H1 (cell line): ENCODE results near the gene ZNF513. TPM values are rescaled to one million over a fixed set of nuclear protein-coding genes. Genes with fewer than 3 reads are reported as not detected.

Experiments used
- CTCF ChIA-PET: fragments of 300-600 bp; sonication (Branson Sonifier 250); formaldehyde crosslinking; loops from one replicate; lab custom pipeline; 2021; ENCODE audit not compliant: partially characterized antibody; lab: Charles Lee
- POLR2A ChIA-PET: fragments of 300-600 bp; sonication (Branson Sonifier 250); formaldehyde crosslinking; loops from one replicate; lab custom pipeline; 2021; ENCODE audit warnings: inconsistent platforms; ENCODE audit not compliant: partially characterized antibody; lab: Charles Lee
- DNase-seq, 2 experiments: peaks; one replicate each; pipeline versions ENCODE4 v3.0.0 to v3.0.0-alpha.2; 2010 to 2022; ENCODE audit warnings: low spot score in 2 of 2, low read depth in 1 of 2, mixed read lengths in 1 of 2
- FAIRE-seq: peaks from 2 replicates; lab custom pipeline; 2011; peaks lifted over from hg19 to GRCh38; lab: Jason Lieb, UNC
- H2AFZ ChIP-seq: 2 replicates; pipeline ENCODE4 v1.8.1; 2012; ENCODE audit warnings: low read length, inconsistent platforms
- H2AK5ac ChIP-seq: 2 replicates; pipeline ENCODE4 v1.6.1; 2013; ENCODE audit warnings: low read depth, low read length
- H2BK120ac ChIP-seq: replicated peaks from 2 replicates; pipeline ENCODE3; 2013; ENCODE audit warnings: low read depth, low read length, inconsistent platforms
- H2BK12ac ChIP-seq: 2 replicates; pipeline ENCODE4 v1.6.1; 2013; ENCODE audit warnings: low read depth, low read length
- H2BK15ac ChIP-seq: 2 replicates; pipeline ENCODE4 v1.6.1; 2013; ENCODE audit warnings: low read length
- H2BK20ac ChIP-seq: 2 replicates; pipeline ENCODE4 v1.6.1; 2013; ENCODE audit warnings: low read length
- H2BK5ac ChIP-seq: 2 replicates; pipeline ENCODE4 v1.6.1; 2013; ENCODE audit warnings: low read depth, low read length
- H3K14ac ChIP-seq: 2 replicates; pipeline ENCODE4 v1.6.1; 2013; ENCODE audit warnings: inconsistent platforms; ENCODE audit not compliant: insufficient read length
- H3K18ac ChIP-seq: 2 replicates; pipeline ENCODE4 v1.6.1; 2013; ENCODE audit warnings: low read length; ENCODE audit errors: extremely low read depth
- H3K23ac ChIP-seq: 2 replicates; pipeline ENCODE4 v1.6.1; 2013; ENCODE audit warnings: inconsistent platforms; ENCODE audit not compliant: insufficient read length
- H3K23me2 ChIP-seq: 2 replicates; pipeline ENCODE4 v1.6.1; 2013; ENCODE audit warnings: low read depth, low read length
- H3K27ac ChIP-seq: 2 replicates; pipeline ENCODE4 v1.6.1; 2011; ENCODE audit warnings: low read depth, low read length, inconsistent platforms
- H3K27me3 ChIP-seq, 4 experiments: replicated peaks in 1 of 4; 1 replicate in 1 of 4; 2 replicates in 3 of 4; pipeline versions ENCODE4 v1.6.1 to v1.8.1; 2011 to 2013; ENCODE audit warnings: low read length in 3 of 4, mild to moderate bottlenecking in 3 of 4, inconsistent platforms in 2 of 4, mixed read lengths in 2 of 4, moderate library complexity in 1 of 4; ENCODE audit not compliant: control insufficient read depth in 3 of 4, insufficient read depth in 3 of 4; ENCODE audit errors: extremely low read depth in 1 of 4
- H3K36me3 ChIP-seq, 4 experiments: 2 replicates each; pipeline versions ENCODE4 v1.6.1 to v1.8.1; 2011 to 2013; ENCODE audit warnings: mild to moderate bottlenecking in 4 of 4, low read length in 3 of 4, moderate library complexity in 2 of 4, control low read depth in 1 of 4, inconsistent platforms in 1 of 4; ENCODE audit not compliant: insufficient read depth in 4 of 4, control insufficient read depth in 2 of 4
- H3K4ac ChIP-seq: replicated peaks from 2 replicates; pipeline ENCODE3; 2013; ENCODE audit warnings: low read length, low read depth, mixed read lengths, inconsistent platforms; ENCODE audit not compliant: insufficient read length
- H3K4me1 ChIP-seq, 4 experiments: replicated peaks in 1 of 4; 1 replicate in 1 of 4; 2 replicates in 3 of 4; pipeline versions ENCODE4 v1.6.1 to v1.8.1; 2011 to 2013; ENCODE audit warnings: low read length in 3 of 4, inconsistent platforms in 2 of 4, mixed read lengths in 1 of 4; ENCODE audit not compliant: insufficient read depth in 4 of 4, control insufficient read depth in 3 of 4
- H3K4me2 ChIP-seq, 2 experiments: 2 replicates each; pipeline versions ENCODE4 v1.6.1 to v1.8.1; 2011 to 2013; ENCODE audit warnings: low read depth in 2 of 2, low read length in 2 of 2, control low read depth in 1 of 2, inconsistent platforms in 1 of 2, mild to moderate bottlenecking in 1 of 2; ENCODE audit not compliant: insufficient read depth in 1 of 2
- H3K4me3 ChIP-seq, 4 experiments: fragments of 200-600, 300-600 bp in 1 of 4; sonication (generic), shearing (Covaris generic), sonication (Bioruptor Twin) in 1 of 4; 2 replicates each; pipeline versions ENCODE4 v1.5.1 to v1.8.1; 2011 to 2016; ENCODE audit warnings: low read length in 4 of 4, low read depth in 3 of 4, control low read depth in 2 of 4, inconsistent platforms in 2 of 4, mild to moderate bottlenecking in 2 of 4, mixed read lengths in 1 of 4, moderate library complexity in 1 of 4; ENCODE audit not compliant: insufficient read depth in 2 of 4; ENCODE audit errors: extremely low read depth in 1 of 4
- H3K56ac ChIP-seq: replicated peaks from 2 replicates; pipeline ENCODE3; 2013; ENCODE audit warnings: low read depth, mild to moderate bottlenecking, mixed read lengths, low read length, inconsistent platforms; ENCODE audit not compliant: insufficient read length
- H3K79me1 ChIP-seq: 2 replicates; pipeline ENCODE4 v1.6.1; 2013; ENCODE audit warnings: low read depth, low read length, control low read depth
- H3K79me2 ChIP-seq, 2 experiments: 2 replicates each; pipeline versions ENCODE4 v1.6.1 to v1.8.1; 2012 to 2013; ENCODE audit warnings: low read length in 2 of 2, mild to moderate bottlenecking in 2 of 2, inconsistent platforms in 1 of 2; ENCODE audit not compliant: insufficient read depth in 2 of 2, control insufficient read depth in 1 of 2
- H3K9ac ChIP-seq, 4 experiments: replicated peaks in 1 of 4; 1 replicate in 1 of 4; 2 replicates in 3 of 4; pipeline versions ENCODE4 v1.6.1 to v1.8.1; 2011 to 2013; ENCODE audit warnings: low read depth in 3 of 4, low read length in 3 of 4, control low read depth in 2 of 4, mild to moderate bottlenecking in 2 of 4, moderate library complexity in 2 of 4, inconsistent platforms in 1 of 4; ENCODE audit errors: extremely low read depth in 1 of 4
- H3K9me3 ChIP-seq, 2 experiments: 2 replicates each; pipeline versions ENCODE4 v1.6.1 to v1.8.1; 2012 to 2013; ENCODE audit warnings: mild to moderate bottlenecking in 2 of 2, moderate library complexity in 2 of 2, control low read depth in 1 of 2, inconsistent platforms in 1 of 2, low read depth in 1 of 2, low read length in 1 of 2, mixed read lengths in 1 of 2; ENCODE audit not compliant: insufficient read depth in 2 of 2
- H4K20me1 ChIP-seq, 2 experiments: replicated peaks in 1 of 2; 2 replicates each; pipeline versions ENCODE3 to v1.8.1; 2011 to 2013; ENCODE audit warnings: inconsistent platforms in 2 of 2, low read length in 2 of 2, mild to moderate bottlenecking in 1 of 2; ENCODE audit not compliant: insufficient read depth in 2 of 2, control insufficient read depth in 1 of 2
- H4K5ac ChIP-seq: 2 replicates; pipeline ENCODE4 v1.6.1; 2013; ENCODE audit warnings: low read length, low read depth, mixed read lengths, inconsistent platforms; ENCODE audit not compliant: insufficient read length
- H4K8ac ChIP-seq: 2 replicates; pipeline ENCODE4 v1.8.0; 2013; ENCODE audit warnings: mild to moderate bottlenecking, moderate library complexity, low read length, inconsistent platforms; ENCODE audit not compliant: insufficient read depth; ENCODE audit errors: extremely low read depth
- H4K91ac ChIP-seq: replicated peaks from 2 replicates; pipeline ENCODE3; 2013; ENCODE audit warnings: low read length, mixed read lengths, inconsistent platforms; ENCODE audit not compliant: insufficient read length
- CBX8 ChIP-seq: fragments of 300-800, 300-1000 bp; sonication (generic); IDR thresholded peaks from 2 replicates; pipeline ENCODE4 v1.7.1; 2016; ENCODE audit warnings: low read depth, low read length, borderline replicate concordance
- CEBPB ChIP-seq: IDR thresholded peaks from 2 replicates; pipeline ENCODE4 v1.6.1; 2012; ENCODE audit warnings: low read depth, low read length
- EZH2 ChIP-seq: fragments of 200-600 bp; sonication (generic); IDR thresholded peaks from 2 replicates; pipeline ENCODE4 v1.7.1; 2012; ENCODE audit warnings: low read depth, mild to moderate bottlenecking, moderate library complexity, low read length, inconsistent platforms; ENCODE audit not compliant: severe bottlenecking
- HDAC2 ChIP-seq, 2 experiments: fragments of 300-600 bp in 1 of 2; sonication (generic) in 1 of 2; IDR thresholded peaks; 2 replicates each; pipeline ENCODE4 v1.6.1; 2011 to 2012; ENCODE audit warnings: low read depth in 2 of 2, low read length in 2 of 2, mild to moderate bottlenecking in 2 of 2, moderate library complexity in 2 of 2, borderline replicate concordance in 1 of 2, inconsistent platforms in 1 of 2
- NANOG ChIP-seq: IDR thresholded peaks from 2 replicates; pipeline ENCODE4 v1.6.1; 2011; ENCODE audit warnings: low read length, low read depth, mild to moderate bottlenecking, inconsistent platforms; ENCODE audit not compliant: insufficient read depth, poor library complexity, severe bottlenecking
- POLR2A ChIP-seq, 2 experiments: IDR thresholded peaks; 1 replicate in 1 of 2; 2 replicates in 1 of 2; pipeline ENCODE4 v1.6.1; 2011; ENCODE audit warnings: low read depth in 2 of 2, low read length in 2 of 2, mild to moderate bottlenecking in 2 of 2; ENCODE audit errors: control extremely low read depth in 1 of 2
- POLR2AphosphoS5 ChIP-seq: IDR thresholded peaks from 2 replicates; pipeline ENCODE4 v1.6.1; 2011; ENCODE audit warnings: low read depth, low read length
- RFX5 ChIP-seq: IDR thresholded peaks from 2 replicates; pipeline ENCODE4 v1.6.1; 2011; ENCODE audit warnings: low read depth, low read length, improper control_type of control experiment, borderline replicate concordance
- WGBS, 2 experiments: shearing (Covaris generic) in 1 of 2; methylation state at CpG; one replicate each; pipeline versions ENCODE4 v1.1.6 to v1.1.7; 2013 to 2015; ENCODE audit warnings: low lambda C conversion rate in 2 of 2, mixed read lengths in 2 of 2, inconsistent platforms in 1 of 2, low coverage in 1 of 2, missing lambda C conversion rate in 1 of 2; ENCODE audit not compliant: insufficient replicate concordance in 2 of 2, insufficient coverage in 1 of 2, insufficient read length in 1 of 2; ENCODE audit errors: extremely low coverage in 1 of 2, missing lambda C conversion rate in 1 of 2; 5-methylcytosine and 5-hydroxymethylcytosine counted together
- polyA plus RNA-seq, 7 experiments: library from polyadenylated mRNA; depleted of rRNA in 3 of 7; stranded (reverse) in 5 of 7; unstranded in 2 of 7; fragments of >200 nt in 5 of 7; fragments of 200-250 nt in 2 of 7; gene quantifications; 1 replicate in 5 of 7; 2 replicates in 1 of 7; 4 replicates in 1 of 7; pipeline versions ENCODE4 v1.2.1 to v1.2.3, GENCODE V29; 2011 to 2013; ENCODE audit warnings: missing spikeins in 2 of 7, mixed read lengths in 2 of 7
- total RNA-seq: library from RNA; stranded (reverse); fragmentation: NEBNext Ultra II Directional; extraction: Animal tissue kit (Norgen Biotek cat#: 25700); gene quantifications from 2 replicates; pipeline ENCODE4 v1.2.1, GENCODE V29; 2021
- TF ChIP-seq, protein P1 (sequence below): IDR thresholded peaks from 2 replicates; pipeline ENCODE4 v1.6.1; 2012; ENCODE audit warnings: low read length, inconsistent platforms

Gene ZNF513
- total and polyA plus RNA-seq, 2 of the 8 experiments (the other 6 are each of a cell fraction or from before 2014, with no cell fraction given), result 17.3 to 29.5 TPM

DNA sequence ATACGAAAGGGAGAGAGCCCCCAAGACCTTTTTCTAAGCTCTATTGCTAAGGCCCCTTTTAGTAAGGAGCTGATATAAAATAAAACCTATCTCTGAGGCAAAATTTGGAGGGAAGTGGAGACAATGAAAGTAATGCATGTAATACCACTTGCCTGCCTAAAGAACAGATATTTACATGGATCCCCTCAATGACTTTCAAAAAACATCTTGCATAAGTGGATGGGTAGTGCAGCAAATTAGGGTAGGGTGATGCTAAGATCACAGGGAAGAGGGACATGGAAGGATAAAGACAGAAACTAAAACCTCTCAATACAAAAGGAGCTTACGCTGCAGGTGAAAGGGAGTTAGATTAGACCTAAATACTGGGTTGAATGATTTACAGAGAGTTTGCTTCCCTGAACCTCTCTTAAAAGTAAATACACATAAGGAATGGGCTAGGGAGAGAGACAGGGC lies 1.1 kb downstream of the ZNF513 start:
- ChIA-PET CTCF (interaction anchor here (0.7 to 1.4 kb wide), 8 partner anchors 8 to 67 kb away, joined by 3 to 9 read pairs (median 3); partner anchors contain the start of gene GTF3C2), POLR2A (interaction anchor here (0.7 to 9.5 kb wide), 26 partner anchors 8 to 284 kb away, joined by 3 to 114 read pairs (median 4); partner anchors contain the start of genes CCDC121, EIF2B4, GPN1 and GTF3C2)
- Histone ChIP-seq H4K91ac (peak overlapping the region; percentile 6), H4K8ac (no peak overlapping the region), H3K14ac (no peak overlapping the region), H3K36me3 (peaks cover 46 to 70% (median 61%) of the 10 kb centered on the region in 4 experiments), H2BK5ac (no peak overlapping the region), H2BK20ac (no peak overlapping the region), H2BK12ac (no peak overlapping the region), H3K56ac (no peak overlapping the region), H3K27ac (0 out of 2 replicates have a peak overlapping the region, but pooled peaks have one; percentile 85), H4K5ac (no peak overlapping the region), H3K9ac (peak overlapping the region in 3 of 4 experiments; percentile 84 to 89 (median 85); a peak in 5 of 7 replicates), H2AK5ac (no peak overlapping the region), H3K79me2 (peaks cover 0 to 12% of the 10 kb centered on the region in 2 experiments; a peak in 2 of 4 replicates), H4K20me1 (peaks cover 4 to 11% of the 10 kb centered on the region in 2 experiments), H3K18ac (no peak overlapping the region), H3K79me1 (peaks cover 8% of the 10 kb centered on the region; the same call in 1 of the 2 replicates), H2BK15ac (no peak overlapping the region), H3K4ac (no peak overlapping the region), H3K23me2 (peaks cover 7% of the 10 kb centered on the region), H2BK120ac (no peak overlapping the region), H3K27me3 (no peaks in the 10 kb centered on the region), H3K23ac (no peak overlapping the region), H2AFZ (no peak overlapping the region), H3K4me1 (peaks cover 0 to 8% (median 2%) of the 10 kb centered on the region in 4 experiments; a peak in 5 of 7 replicates), H3K4me2 (peak overlapping the region; percentile 88 to 96), H3K9me3 (no peaks in the 10 kb centered on the region), H3K4me3 (peak overlapping the region; percentile 65 to 96 (median 82))
- DNase-seq (no peak), FAIRE-seq (no peak)
- TF ChIP-seq EZH2 (no peak), NANOG (no peak), HDAC2 (IDR thresholded peaks at IDR 0.05; ENCODE audit: borderline replicate concordance in 1 of 2, low read depth in 2 of 2, low read length in 2 of 2) (no peak), CEBPB (no peak), CBX8 (no peak), POLR2A (IDR thresholded peaks at IDR 0.05; ENCODE audit: control extremely low read depth in 1 of 2, low read depth in 2 of 2, low read length in 2 of 2) (no peak; a peak in 1 of 3 replicates), RFX5 (no peak), POLR2AphosphoS5 (no peak)
- TF ChIP-seq, protein P1, sequence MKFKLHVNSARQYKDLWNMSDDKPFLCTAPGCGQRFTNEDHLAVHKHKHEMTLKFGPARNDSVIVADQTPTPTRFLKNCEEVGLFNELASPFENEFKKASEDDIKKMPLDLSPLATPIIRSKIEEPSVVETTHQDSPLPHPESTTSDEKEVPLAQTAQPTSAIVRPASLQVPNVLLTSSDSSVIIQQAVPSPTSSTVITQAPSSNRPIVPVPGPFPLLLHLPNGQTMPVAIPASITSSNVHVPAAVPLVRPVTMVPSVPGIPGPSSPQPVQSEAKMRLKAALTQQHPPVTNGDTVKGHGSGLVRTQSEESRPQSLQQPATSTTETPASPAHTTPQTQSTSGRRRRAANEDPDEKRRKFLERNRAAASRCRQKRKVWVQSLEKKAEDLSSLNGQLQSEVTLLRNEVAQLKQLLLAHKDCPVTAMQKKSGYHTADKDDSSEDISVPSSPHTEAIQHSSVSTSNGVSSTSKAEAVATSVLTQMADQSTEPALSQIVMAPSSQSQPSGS, result no peak
- WGBS, 2 experiments, result 79% methylated on average over 2 of the region's 2 CpGs; no CpG with 5 or more reads in 1 of the 2 experiments
